ELR (cell line): ENCODE measurements around the gene RASL10A.

Experiments
- DNase-seq: peaks from one replicate; pipeline ENCODE4 v3.0.0-alpha.2; 2015; ENCODE audit warnings: low read depth

Gene RASL10A

DNA sequence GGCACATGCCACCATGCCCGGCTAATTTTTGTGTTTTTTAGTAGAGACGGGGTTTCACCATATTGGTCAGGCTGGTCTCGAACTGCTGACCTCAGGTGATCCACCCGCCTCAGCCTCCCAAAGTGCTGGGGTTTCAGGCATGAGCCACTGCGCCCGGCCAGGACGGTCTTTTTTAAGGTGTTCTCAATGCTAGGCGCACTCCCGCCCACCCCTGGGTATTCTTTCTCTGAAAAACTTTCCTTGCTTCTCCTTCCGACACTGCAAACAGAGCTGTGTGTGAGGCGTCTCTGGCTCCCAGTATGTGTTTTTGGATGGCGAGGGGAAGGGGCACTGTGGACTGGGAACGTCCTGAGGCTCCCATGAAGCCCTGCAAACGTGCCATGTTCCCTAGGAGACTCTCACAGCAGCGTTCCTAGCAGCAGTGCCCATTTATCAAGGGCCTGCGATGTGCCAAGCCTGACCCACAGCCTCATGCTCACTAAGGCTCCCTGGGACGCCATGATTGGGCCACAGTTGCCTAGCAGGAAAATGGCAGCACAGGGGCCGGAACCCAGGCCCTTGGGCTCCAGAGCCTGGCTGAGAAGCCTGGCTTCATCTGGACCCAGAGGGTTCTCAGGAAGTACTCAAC lies 2.4 kb upstream of the RASL10A start:
- DNase-seq, result no peak

DNA sequence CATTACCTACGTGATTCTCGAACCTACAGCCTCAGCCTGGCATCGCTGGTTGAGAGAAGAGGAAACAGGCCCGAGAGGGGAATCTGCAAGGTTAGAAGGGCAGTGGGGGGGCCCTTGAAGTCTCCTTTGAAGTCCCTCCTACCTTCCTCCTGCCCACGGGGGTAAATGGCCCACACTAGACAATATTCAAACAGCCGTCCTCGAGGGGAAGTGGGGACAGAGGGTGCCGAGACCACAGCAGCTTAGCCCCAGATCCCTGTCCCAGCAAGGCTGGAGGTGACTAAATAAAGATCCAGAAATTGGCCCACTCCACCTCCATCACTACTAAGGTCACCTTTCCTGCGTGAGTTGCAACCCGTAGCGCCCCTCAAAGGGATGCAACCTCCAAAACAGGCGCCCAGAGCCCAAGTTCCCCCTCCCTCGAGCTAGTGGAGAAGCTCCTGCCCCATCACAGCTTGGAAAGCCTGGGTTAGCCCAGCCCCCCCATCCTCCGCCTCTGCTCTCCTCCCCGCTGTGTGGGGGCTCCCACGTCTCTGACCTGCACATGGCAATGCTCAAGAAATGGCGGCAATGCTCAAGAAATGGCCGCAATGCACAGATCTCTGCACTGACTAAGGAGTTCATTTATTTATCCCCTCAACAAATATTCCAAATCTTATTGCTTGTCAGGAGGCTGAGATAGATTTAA lies 788 bp upstream of the RASL10A start:
- no peak for DNase-seq

DNA sequence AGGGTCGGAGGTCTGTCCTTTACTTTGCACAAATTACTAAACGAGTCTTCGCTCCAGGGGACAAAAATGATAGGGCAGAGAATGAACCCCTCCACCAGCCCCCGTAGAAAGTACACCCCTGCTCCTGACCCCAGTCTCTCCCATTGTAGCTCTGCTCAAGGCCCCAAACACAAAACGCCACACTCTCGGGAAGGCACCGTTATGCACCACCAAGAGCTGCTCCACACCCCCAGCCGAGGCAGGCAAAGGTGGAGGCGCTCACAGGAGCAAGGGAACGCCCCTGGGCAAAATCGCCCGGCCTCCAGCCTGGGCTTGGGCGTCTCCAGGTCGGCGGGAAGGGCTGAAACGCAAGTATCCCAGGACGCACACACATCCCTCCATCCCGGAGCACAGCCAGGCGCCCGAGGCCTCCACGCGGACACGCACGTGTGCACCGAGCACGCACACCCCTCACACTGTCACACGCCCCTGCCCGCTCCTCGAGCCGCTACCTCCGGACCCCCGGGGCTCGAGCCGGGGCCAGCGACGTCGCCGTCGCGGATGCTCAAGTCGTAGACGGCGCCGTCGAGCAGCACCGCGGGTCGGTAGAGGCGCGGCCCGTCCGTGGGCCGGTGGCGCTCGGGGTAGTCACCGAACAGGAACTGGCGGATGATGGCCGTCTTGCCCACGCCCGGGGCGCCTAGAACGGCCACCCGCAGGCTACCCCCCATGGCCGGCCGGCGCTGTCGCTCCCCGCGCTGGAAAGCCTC lies 786 bp downstream of the RASL10A start:
- peak; percentile 30 for DNase-seq

DNA sequence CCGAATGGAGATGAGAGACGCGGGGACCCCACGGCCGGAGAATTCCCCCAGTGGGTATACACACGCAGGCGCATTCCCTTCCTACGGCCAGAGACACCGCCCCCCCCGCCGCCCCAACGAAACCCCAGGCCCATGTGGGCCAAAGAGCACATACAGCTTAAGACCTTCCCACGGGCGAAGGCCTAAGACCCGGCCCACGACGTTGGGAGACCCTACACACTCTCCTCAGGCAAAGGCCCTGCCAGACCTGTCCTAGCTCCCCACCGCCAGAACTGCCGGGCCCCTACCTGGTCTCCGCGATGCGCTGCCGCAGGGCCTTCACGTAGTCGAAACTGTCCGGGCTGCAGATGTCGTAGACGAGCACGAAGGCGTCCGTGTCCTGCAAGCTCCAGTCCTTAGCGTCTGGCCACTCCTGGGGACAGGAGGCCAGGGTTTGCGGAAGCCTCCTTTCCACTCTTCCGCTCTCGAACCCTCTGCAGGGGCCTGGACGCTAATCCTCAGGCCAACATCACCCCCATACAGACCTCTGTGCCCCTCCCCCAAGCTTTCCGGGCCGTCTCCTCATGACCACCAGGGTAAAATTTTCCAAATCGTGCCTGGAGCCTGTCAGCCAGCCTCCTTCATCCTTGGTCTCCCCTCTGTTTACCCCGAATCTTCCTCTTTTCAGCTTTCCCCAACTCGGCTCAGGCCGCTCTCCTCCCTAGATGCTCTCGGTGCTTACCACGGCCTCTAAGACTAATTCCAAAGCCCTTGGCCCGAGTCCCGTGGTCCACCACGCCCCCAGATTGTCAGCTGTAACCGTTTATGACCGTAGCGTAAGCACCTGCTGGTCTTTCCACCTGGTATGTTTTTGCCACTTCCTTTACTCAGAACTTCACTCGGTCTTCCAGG lies 1.7 kb downstream of the RASL10A start:
- DNase-seq, result no peak

DNA sequence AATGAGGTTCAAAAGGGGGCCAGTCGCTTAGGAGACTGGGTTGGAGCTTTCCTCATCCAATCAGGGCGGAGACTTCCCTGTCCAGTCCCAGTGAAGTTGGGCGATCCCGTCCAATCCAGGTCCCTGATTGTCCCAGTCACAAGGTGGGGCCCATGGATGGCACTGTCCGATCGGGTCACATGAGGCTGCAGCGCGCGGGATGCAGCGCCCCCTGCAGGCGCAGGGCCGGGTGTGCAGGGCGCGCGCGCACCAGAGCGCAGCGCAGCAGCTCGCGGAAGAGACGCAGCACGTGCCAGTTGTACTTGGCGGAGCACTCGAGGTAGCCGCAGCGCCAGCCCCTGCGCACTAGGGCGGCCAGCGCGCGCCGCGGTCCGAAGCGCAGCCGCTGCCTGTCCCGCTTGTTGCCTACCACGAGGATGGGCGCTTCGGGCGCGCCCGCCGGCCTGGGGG lies 2.3 kb downstream of the RASL10A start:
- no peak for DNase-seq

DNA sequence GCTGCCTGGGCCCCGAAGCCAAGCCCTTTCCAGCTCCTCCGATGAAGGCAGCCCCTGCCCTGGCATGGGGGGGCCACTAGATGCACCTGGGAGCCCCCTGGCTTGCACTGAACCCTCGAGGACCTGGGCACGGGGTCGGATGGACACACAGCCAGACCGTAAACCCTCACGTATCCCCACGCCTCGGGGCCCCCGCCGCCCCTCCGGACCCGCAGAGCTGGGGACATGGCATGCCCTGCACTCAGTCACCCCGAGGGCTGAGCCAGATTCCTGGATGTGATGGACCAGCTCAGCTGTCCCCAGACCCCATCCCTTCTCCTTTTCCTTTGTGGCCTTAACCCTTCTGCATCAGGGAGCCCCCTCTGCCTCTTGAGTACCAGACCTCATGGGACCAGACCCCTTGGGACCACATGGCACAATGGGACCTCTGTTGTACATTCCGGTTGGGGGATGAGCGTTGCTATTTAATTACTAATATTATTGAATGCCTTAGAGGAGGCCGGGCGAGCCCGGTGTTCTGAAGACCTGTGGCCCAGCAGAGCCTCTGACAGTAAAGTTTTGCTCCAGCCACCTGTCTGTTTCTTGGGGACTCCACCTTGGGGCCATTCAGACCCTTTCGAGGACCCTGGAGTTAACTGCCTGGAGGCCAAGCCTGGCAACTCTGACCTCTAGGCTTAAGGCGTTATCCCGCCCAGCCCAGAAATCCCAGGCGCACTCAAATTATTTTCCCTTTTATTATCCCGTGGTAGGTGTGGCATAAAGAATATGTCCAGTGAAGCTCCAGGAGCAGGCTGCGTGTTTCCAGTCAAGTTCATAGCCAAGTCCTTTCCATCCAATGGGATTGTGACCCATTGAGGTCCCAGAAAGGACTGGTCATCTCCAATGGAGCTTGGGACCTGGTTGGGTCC lies 3.0 kb downstream of the RASL10A start:
- no peak for DNase-seq

DNA sequence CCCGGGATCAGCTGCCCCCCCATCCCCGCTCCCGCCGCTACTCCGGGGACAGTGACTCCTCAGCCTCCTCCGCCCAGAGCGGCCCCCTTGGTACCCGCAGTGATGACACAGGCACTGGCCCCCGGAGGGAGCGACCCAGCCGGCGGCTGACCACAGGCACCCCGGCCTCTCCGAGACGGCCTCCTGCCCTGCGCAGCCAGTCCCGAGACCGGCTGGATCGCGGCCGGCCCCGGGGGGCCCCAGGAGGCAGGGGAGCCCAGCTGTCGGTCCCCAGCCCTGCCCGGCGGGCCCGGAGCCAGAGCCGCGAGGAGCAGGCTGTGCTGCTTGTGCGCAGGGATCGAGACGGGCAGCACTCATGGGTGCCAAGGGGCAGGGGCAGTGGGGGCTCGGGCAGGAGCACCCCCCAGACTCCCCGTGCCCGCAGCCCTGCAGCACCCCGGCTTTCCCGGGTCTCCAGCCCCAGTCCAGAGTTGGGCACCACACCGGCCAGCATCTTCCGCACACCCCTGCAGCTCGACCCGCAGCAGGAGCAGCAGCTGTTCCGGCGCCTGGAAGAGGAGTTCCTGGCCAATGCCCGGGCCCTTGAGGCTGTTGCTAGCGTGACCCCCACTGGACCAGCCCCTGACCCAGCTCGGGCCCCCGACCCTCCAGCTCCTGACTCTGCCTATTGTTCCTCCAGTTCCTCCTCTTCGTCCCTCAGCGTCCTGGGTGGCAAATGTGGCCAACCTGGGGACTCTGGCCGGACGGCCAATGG lies 3.9 kb downstream of the RASL10A start:
- DNase-seq, result no peak

DNA sequence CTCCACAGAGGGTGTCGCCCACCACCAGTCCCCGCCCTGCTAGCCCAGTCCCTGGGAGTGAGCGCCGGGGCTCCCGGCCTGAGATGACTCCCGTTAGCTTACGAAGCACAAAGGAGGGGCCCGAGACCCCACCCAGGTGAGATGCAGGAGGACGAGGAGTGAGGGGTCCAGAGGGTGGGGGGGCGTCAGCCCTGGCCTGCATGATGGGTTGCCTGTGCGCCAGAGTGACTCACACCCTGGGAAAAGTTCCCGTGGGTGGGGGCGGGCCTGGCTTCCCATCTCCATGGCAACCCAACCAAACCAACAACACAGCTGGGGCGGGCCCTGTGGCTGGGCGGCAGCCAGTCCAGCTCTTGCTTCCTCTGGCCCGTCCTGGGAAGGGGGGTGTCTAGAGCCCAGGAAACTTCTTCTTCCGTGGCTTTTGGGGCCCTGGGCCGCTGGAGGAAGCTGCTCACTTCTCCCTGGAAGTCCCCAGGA lies 4.6 kb downstream of the RASL10A start:
- DNase-seq, result peak; percentile 98

DNA sequence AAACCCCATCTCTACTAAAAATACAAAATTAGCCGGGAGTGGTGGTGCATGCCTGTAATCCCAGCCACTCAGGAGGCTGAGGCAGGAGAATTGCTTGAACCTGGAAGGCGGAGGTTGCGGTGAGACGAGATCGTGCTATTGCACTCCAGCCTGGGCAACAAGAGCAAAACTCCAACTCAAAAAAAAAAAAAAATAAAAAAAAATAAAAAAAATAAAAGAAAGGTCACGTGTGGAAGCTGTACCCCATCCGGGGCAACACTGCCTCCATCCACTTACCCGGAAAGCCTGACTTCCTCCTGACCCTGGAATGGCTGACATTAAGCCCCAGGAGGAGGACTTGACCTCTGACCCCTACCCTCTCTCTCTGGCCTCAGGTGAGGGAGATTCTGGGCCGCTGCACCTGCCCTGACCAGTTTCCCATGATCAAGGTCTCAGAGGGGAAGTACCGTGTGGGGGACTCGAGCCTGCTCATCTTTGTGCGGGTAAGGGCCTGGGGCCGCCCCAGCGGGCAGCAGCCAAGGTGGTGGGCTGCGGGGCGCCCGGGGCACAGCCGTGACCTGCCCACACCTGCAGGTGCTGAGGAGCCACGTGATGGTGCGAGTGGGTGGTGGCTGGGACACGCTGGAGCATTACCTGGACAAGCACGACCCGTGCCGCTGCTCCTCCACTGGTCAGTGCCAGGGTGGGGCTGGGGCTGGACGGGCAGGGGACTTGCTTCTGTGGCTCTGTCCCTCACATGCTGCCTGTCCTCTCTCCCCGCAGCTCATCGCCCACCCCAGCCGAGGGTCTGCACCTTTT lies 5.2 kb downstream of the RASL10A start:
- DNase-seq, result no peak

DNA sequence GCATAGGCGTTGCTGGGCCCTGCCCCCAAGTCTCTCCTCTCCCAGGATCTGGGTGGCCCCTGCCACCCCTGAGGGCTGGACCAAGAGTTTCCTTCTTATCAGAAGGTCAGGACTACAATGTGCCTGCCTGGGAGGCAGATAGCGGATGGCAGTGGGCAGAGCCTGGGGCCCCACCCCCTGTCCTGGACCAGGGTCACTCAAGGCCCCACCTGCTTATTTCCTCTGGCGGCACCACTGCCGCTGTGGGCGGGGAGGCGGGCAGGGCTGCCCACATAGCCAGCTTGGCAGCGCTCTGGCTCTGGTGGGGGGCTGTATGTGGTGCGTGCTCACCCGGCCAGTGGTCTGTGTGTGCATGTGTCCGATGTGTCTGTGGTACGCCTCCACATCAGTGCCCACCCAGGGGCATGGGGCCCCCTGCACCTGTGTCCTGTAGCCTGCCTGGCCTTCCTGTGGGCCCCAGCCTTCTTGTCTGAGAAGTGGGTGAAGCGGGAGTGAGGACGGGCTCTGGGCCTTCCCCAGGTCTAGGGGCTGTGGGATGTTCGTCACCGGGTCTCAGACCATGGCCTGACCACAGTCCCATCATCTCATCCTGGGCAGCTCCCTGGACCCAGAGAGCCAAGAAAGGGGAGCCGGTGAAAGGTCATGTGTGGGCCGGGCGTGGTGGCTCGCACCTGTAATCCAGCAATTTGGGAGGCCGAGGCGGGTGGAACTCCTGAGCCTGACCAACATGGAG lies 6.0 kb downstream of the RASL10A start:
- DNase-seq, result no peak

DNA sequence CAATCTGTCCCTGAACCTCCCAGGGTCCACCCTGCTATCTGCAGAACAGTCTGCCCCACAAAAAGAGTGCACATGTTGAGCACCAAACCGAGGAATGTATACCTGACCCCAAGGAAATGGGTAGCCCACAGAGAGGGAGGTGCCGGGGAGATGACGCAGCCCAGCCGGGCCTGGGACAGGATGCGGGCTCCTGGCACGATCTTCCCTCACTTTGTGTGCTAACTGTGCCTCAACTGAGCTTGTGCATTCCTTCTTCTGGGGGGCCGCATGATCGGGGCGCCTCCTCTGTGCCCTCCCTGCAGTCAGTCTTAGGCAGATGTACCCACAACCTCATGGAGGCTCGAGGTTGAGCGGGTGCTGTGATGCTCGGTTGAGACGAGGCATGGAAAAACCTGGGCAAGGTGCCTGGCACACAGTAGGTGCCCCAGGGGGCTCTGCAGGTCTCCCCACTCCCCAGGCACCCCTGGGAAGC lies 6.7 kb downstream of the RASL10A start:
- peak; percentile 92 for DNase-seq

DNA sequence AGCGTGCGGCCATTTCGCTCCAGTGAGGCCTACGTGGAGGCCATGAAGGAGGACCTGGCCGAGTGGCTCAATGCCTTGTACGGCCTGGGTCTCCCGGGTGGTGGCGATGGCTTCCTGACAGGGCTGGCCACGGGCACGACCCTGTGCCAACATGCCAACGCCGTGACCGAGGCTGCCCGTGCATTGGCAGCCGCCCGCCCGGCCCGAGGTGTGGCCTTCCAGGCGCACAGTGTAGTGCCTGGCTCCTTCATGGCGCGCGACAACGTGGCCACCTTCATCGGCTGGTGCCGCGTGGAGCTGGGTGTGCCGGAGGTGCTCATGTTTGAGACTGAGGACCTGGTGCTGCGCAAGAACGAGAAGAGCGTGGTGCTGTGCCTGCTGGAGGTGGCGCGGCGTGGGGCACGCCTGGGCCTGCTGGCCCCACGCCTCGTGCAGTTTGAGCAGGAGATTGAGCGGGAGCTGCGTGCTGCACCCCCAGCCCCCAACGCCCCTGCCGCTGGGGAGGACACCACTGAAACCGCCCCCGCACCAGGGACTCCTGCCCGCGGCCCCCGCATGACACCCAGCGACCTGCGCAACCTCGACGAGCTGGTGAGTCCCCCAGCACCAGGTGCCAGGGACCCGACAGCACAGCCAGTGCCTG lies 7.2 kb downstream of the RASL10A start:
- DNase-seq, result no peak

DNA sequence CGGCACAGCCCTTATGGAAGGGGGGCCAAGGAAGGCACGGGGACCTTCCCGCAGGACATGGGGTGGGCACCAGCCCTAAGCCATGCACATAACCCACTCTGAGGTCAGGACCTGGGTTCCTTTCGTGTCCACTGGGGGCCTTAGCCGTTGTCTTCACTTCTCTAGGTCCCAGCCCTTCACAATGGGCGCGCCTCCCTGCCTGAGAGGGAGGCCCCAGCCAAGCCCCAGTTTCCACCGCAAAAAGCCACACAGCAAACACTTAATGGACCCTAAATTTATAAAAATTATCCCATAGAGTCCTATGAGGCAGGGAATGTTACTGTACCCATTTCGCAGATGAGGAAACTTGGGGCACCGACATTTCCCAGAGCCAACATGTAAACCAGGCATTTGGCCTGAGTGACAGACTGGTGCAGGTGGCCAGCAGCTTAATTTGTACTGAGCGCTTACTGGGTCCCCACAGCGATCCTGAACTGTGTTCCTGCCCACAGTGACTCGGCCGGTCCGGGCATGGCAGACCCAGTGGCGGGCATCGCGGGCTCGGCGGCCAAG lies 7.8 kb downstream of the RASL10A start:
- DNase-seq, result peak; percentile 37

DNA sequence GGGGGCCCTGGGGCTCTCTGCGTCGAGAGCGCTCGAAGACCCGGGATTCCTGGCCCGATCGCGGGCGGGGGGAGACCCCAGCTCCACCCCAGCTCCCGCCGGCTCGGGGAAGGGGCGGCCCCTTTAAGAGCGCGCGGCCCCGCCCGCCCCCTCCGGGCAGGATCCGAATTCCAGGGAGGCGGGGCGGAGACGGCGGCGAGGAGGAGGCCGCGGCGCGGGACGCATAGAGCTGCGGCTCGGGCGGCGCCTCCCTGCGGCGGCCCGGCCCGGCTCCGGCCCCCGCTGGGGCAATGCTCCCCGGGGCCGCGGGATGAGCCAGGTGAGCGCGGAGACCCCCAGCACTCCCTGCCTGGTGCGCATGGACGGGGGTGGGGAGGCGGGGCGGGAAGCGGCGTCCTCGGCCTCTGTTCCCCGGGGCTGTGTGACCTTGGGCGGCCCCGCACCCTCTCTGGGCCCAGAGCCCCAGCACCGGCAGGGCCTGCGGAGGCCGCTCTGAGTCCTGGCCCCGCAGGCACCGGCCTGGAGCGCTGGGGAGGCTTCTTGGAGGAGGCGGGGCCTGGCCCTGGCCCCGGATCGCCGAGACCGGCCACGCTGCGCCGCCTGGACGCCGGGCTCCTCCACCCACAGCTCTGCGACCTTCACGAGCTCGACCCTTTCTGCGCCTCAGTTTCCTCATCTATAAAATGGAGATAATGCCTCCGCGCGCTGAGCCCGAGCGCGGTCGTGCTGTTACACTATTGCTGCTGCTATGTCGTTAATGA lies 8.5 kb downstream of the RASL10A start:
- DNase-seq, result peak; percentile 87

DNA sequence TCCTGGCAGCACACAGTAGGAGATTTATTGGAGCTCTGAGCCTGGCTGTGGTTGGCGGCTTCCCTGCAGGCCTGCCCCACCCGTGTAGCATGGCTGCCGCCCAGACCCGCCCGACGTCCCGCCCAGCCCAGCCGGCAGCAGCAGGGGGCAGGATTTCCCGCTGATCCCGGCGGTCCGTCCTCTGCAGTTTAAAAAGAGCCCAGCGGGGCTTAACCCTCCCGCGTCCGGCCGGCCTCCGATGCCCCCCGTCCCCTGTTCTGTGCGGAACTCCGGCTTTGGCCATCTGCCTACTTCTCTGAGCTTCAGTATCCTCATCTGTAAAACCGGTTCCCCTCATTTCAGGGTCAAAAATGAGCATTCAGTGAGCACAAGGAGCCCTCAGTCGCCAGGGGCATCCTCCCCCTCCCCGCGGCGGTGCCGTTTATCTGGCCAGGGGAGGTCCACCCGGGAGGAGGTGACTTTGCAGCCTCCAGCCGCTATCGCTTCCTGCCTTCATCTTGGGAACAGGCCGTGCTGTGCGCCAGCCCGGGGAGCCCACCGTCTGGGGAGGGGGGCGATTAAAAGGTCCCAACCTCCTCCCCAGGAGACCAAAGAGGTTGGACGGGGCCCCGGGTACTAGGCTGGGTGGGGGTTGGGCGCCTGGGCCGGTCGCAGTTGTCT lies 9.2 kb downstream of the RASL10A start, which contains the start of gene GAS2L1:
TSS of gene GAS2L1 (plus strand) at position 476 of the 660 bp plus-strand sequence. CDS start 1,456 bp downstream, outside the sequence.
- DNase-seq, result peak; percentile 85

DNA sequence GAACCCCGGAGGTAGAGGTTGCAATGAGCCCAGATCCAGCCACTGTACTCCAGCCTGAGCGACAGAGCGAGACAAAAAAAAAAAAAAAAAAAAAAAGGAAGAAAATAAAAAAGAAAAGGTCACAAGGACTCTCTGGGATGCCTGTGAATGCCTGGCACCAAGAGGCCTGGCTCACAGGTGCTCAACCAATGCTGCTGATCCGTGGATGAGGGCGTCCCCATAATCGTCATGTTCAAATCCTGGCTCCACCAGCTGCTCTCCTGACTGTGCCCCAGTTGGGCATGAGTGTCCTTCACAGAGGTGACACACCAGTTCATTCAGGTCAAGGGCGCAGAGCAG lies 9.7 kb downstream of the RASL10A start:
- DNase-seq, result no peak
